Stimulated activated CD4-positive, alpha-beta T cell treated with anti-CD3 and anti-CD28 coated beads, Interleukin-1b, Interleukin-23, amount 100 ng/mL, for 1 hour (primary cell): ENCODE measurements around the gene TWIST2.

Experiments used
- DNase-seq, 2 donors: peaks; one replicate each; pipeline ENCODE4 v3.0.0-alpha.2; 2020; ENCODE audit warnings: low read depth in 2 of 2

The TWIST2 gene

DNA sequence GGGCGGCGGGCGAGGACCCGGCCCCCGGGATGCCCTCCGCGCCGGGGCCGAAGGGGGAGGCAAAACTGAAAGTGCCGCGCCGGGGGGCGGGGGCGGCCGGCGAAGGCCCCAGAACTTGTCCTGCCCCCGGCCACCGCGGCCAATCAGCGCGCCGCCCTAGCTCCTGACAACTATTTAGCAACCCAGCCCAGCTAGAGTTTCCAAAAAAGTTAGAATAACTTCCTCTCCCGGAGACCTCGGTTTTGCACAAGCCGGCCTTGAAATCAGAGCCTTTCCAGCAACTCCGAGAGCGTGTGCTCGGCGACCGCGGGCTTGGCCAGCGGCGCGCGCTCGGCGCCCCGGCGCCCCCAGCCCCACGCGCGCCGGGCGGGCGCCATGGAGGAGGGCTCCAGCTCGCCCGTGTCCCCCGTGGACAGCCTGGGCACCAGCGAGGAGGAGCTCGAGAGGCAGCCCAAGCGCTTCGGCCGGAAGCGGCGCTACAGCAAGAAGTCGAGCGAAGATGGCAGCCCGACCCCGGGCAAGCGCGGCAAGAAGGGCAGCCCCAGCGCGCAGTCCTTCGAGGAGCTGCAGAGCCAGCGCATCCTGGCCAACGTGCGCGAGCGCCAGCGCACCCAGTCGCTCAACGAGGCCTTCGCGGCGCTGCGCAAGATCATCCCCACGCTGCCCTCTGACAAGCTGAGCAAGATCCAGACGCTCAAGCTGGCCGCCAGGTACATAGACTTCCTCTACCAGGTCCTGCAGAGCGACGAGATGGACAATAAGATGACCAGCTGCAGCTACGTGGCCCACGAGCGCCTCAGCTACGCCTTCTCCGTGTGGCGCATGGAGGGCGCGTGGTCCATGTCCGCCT, at the start of gene TWIST2:
Gene TWIST2 (plus strand): TSS at position 245 of the 850 bp plus-strand sequence. CDS start 131 bp downstream, at position 376.
- DNase-seq = no peak

DNA sequence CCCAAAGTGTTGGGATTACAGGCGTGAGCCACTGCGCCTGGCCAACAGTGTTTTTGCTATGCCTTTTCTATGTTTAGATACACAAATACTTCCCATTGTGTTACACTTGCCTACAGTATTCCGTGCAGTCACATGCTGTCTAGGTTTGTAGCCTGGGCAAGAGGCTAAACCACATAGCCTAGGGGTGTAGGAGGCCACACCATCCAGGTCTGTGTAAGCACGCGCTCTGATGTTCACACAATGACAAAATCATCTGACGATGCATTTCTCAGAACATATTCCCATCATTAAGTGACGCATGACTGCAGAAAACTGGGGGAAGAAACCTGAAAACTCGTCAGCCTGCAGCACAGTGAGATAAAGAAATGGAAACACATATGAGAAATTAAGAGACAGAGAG, 46.1 kb upstream of the TWIST2 start:
- no peak for DNase-seq

DNA sequence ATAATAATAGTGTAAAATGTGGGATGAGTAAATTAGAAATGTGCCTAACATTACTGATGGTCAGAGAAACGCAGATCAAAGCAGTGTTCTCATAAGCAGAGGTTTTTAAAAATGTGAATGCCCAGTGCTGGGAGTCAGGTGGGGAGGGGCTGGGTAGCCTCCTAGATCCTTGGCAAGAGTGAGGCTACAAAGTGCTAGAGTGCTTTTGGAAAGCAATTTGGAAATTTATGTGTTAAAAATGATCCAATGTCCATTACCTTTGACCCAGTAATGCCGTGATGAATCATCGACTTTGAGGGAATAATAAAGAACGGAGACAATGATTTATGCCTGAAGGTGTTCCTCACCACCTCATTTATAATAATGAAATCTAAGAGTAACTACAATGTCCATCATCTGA, 44.9 kb upstream of the TWIST2 start:
- no peak for DNase-seq

DNA sequence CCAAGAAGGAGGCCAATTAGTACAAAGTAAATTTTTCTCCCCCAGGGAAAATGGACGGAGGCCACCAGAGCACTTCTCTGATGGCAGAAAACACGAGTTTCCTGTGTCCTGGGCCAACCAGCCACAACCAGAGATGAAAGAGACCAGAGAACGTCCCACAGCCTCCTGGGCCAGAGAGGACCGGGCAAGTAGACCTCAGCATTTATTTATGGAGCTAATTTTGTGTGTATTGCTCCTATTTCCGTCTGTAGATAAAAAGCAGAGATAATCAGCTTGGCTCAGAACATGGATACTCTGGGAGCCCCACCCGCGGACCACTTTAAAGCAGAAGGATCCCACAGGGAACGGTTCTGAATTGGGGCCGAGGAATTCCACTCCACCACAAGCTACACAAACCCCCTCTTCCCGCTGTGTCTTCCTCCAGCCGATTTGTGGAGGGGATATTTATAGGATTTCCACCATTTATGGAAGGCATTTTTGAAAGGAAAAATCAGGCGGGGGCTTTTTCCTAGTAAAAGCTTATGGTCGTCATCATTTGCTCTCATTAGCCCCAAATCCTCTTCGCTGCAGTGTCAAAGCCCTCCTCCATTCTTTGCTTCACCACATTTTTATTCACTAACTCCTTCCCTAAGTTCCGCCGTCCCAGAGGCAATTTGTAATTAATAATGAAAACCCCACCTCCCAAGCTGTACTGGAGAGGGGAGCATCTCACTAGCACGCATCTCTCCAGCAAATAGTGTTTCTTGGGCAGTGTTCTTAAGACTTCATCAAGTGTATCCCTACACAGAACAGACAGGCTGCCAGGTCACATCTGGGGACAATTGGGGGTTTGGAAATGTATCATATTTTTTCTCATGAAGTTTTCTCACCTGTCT, 43.7 kb upstream of the TWIST2 start:
- no peak for DNase-seq

DNA sequence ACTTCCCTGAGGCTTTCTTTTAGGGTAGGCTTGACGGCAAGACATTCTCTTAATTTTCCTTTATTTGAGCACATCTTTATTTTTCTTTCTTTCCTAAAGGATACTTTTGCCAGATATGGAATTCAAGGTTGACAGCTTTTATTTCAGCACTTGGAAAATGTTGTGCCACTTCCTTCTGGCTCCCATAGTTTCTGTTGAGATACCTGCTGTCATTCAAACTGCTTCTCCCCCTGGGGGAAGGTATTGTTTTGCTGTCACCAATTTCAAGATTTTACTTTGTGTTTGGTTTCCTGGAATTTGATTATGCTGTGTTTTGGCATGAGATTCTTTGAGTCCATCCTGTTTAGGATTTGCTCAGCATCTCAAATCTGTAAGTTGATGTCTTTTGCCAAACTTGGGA, 39.1 kb upstream of the TWIST2 start:
- no peak for DNase-seq

DNA sequence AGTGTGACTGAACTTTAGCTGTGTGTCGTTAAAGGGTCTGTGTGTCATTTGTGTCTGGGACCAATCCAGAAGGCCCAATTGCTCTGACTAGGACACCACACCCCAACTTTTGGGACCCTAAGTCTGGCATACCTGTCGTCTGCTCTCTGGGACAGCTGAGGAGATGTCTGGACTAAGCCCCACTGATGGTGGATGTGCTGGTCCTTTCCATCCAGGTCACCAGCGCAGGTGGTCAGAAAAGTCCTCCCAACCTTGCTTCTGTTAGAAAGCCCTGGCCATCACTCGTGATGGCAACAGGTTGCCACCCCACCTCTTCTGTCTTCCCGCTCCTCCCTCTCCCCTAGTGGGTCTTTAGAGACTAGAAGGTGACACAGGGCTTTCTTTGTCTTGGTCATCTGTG, 37.6 kb upstream of the TWIST2 start:
- DNase-seq = no peak

DNA sequence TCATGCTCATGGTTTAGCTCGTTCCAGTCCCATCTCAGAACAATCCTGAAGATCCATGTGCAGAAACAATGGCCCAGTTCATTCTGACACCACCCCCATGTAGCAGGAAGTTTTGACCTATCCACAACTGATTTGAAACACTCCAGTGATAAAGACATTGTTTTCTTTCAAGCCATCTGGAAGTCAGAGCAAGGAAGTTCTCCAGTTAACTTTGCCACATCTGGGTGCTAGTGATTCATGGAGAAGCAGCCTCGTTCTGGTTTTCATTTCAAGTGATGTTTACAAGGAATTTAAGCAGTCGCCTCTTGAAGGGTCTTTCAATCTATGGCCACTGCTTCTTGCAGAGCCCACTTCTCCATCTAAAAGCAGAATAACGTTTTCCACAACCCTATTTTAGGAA, 36.6 kb upstream of the TWIST2 start:
- DNase-seq = no peak

DNA sequence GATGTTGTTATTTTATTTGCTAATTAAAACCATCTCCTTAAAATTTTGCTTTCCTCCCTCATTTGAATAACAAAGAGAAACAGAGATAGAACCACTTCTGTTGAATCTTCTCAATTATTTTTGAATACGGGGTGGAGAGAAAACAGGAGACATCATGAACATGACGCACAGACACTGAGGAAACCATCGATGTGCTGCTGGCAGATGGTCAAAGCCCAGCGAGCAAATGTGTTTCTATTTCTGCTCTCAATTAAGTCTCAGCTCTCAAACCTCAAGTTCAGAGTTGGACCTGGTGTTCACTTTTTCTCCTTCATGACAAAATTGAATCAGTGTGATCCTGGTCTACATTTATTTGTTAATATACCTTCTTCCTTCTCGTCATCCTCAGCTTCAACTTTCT, 36.1 kb upstream of the TWIST2 start:
- DNase-seq = no peak

DNA sequence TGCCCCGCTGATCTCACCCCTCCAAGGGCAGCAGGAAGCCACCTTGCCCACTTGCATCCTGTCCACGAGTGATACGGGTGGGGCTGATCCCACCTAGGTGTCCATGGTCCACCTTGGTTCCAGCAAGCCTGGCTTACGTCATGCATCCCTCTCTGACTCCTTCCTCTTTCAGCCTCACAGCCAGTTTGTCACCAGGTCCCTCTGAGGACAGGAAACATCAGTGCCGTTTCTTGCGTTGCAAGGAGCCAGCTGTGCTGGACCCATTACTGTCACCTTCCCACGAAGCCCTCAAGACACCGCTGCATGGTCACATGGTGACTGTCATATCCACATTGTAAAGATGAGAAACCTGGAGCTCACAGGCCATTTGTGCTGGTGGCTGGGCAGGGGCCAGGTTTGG, 34.8 kb upstream of the TWIST2 start:
- no peak for DNase-seq

DNA sequence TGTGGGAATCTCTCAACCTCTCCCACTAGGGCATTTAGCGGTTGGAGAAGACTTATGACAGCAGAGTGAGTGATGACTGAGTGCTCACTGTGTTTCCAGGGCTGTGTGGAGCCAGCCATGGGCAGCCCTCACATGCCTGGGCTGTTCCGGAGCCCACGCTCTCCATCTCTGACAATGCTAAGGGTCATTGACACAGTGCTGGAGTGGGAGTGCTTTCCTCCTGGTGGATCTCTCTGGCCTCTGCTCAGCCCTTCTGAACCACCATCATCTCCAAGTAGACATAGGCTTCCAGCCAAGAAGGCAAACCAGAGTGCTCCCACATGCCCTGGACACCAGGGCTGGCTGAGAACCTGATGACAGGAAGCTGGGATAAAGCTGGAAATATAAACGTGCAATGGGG, 33.1 kb upstream of the TWIST2 start:
- DNase-seq = no peak

DNA sequence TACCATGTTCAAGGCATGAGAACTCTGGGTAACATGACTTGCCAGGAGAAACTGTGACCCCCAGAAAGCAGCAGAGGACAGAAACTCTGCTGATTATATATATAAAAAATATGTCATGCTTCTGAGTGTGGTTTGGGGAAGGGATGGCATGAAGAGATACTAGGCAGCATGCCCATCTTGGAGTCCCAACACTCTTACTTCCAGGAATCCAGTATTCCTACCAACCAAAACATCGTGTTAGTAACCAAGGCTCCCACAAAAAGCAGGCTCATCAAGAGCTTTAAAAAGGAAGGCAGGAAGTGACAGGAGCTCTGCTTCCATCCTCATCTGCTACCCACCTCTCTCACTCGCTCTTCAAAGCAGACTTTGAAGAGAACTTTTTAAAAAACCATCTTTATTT, 31.6 kb upstream of the TWIST2 start:
- DNase-seq = no peak

DNA sequence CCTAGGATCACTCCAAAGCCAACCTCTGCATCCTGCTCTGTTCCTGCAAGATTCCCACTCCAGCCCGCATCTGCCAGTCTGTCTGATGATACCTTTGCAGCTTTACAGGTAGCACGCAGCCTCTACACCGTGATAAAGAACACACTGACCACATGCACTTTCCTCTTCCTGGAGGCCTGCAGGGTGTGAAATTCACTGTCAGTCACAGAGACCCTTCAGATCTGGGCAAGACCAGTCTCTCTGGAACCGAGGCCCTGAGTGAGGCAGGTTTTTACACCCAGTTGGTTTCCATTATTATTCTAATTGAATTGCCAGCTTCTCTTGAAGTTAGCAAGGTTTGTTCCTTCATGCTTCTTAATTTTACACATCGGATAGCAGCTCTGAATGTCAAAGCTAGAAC, 30.5 kb upstream of the TWIST2 start:
- no peak for DNase-seq

DNA sequence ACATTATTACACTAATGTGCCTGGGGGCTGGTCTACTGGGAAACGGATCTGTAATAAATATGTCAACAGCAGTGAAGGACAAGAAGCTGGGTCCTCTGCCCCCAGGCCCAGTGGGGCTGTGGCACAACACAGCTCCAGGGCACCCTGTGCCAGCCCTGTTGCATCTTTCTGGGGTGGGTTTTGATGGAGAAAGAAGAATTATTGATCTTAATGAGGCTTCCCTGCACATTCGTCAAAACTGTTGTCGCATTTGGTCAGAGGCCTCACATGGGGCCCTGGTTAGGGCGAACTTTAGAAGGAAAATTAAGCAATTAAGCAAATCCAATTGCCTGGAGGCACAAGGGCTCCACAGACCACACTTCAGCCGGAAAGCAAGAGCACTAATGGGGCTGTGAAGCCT, 30.0 kb upstream of the TWIST2 start:
- DNase-seq = no peak

DNA sequence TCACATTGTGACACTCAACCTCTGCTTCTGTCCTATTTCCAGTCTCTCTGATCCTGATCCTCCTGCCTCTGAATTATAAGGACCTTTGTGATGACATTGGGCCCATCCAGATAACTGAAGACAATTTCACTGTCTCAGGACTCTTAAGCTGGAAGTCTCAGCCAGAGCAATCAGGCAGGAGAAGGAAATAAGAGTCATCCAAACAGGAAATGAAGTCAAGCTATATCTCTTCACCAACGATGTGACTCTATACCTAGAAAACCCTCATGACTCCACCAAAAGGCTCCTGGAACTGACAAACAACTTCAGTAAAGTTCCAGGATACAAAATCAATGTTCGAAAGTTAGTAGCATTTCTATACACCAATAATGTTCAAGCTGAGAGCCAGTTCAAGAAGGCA, 29.3 kb upstream of the TWIST2 start:
- DNase-seq = no peak

DNA sequence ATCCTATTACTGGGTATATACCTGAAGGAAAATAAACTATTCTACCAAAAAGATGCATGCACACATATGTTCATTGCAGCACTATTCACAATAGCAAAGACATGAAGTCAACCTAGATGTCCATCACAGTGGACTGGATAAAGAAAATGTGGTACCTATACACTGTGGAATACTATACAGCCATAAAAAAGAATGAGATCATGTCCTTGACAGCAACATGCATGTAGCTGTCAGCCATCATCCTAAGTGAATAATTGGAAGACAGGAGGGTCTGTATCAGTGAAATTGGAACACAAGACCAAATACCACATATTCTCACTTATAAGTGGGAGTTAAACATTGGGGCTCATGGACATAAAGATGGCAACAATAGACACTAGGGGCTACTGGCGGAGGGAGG, 27.7 kb upstream of the TWIST2 start:
- no peak for DNase-seq

DNA sequence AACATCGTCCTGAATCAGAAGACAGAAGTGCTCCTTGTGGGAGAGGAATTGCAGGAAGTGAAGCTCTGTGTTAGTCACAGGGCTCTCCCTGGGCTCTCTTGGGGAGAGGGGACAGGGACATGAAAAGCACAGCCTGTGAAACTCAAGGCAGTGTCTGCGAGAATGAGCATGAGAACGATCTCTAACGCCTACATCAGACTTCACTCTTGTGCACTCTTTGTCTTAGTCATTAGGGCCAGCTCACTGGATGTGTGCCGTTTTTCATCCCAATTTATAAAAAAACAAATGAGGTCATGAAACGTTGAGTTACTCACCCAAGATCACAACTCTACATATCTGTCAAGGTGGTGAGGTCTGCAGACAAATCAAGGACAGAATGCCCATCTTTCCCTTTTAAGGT, 27.0 kb upstream of the TWIST2 start:
- DNase-seq = no peak

DNA sequence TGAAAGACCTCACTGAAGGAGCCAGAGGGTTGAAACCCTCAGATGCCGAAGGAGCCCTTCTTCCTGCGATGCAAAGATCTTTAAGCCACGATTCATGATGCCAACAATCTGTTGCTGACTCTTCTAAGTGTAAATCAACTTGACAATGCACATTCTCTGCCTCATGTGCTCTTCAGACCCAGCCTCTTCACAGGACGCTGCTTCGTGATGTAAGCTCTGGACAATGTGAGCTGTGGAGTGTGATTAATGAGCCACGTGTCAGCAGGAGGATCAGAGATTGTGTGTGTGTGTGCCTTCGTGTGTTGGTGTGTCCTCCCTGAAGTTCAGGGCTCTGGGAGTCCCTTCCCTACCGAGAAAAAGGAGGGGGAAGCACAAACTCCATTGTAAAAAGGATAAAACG, 26.5 kb upstream of the TWIST2 start:
- no peak for DNase-seq

DNA sequence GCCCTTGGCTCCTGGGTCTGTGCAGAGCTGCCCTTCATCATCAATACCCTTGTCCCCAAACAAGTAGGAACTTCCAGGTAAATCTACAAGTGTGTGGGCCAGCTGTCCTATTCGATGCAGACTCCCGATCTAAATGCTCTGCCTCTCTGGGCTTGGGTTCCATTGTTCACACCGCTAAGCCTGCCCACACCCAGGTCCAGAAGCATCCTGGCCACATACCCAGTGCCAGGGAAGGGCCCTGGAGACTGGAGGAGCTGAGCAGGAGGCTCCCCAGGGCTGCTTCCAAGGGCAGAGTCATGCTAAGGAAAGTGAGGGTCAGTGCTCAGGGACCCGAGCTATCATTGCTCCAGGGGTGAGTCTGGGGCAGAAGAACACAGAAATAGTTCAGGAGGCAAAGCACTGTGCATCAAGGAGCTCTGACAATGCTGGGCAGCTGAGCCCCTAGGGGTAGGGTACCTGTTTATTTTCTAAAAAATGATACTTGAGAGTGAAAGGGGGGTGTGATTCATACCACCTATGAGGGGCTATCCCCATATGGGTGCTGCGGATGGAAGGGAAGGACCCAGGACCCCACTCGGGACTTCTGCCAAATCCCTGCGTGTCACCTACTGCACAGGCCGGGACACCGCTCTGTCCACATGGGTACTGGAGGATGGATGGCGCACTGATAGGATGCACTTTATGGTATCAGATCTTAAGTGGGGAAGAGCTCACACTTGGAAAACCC, 25.8 kb upstream of the TWIST2 start:
- DNase-seq = no peak

DNA sequence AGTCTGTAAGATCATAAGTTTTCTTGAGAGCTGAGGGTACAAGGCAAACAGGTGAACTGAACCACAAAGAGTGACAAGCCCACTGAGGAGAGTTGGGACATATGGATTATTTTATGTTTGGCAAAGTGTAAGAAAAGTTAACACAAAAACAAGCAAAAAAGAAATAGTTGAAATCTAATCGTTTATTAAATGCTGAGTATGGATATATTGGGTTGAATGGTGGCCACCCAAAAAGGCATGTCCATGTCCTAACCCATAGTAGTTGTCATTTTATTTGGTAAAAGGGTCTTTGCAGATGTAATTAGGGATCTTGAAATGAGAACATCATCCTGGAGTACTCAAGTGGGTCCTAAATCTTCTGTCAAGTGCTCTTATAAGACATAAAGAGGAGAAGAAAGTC, 24.9 kb upstream of the TWIST2 start:
- no peak for DNase-seq

DNA sequence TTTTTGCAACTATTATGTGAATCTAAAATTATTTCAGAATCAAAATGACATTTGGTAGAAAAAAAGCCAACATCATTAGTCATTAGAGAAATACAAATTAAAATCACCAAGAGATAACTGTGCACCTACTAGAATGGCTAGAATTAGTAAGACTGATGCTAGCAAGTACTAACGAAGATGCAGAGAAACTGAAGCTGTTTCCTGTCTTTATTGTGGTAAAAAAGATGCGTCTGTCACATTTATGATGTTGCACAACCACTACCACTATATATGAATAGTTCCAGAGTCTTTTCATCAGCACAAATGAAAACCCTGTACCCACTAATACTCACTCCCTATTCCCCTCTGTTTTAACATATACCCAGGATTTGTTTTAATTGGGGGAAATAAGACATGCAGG, 16.7 kb upstream of the TWIST2 start:
- DNase-seq = no peak

DNA sequence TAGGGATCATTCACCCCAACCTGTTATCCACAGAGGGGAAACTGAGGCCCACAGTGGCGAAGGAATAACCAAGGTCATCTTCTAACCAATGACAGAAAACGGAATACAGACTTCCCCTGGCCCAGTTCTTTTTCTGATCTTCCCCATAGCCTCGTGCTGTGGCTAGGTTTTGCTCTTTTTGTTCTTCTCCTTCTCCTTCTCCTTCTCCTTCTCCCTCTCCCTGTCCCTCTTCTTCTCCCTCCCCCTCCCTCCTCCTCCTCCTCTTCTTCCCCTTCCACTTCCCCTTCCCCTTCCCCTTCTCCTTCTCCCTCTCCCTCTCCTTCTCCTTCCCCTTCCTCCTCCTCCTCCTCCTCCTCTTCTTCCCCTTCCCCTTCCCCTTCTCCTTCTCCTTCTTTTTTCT, 12.9 kb upstream of the TWIST2 start:
- no peak for DNase-seq

DNA sequence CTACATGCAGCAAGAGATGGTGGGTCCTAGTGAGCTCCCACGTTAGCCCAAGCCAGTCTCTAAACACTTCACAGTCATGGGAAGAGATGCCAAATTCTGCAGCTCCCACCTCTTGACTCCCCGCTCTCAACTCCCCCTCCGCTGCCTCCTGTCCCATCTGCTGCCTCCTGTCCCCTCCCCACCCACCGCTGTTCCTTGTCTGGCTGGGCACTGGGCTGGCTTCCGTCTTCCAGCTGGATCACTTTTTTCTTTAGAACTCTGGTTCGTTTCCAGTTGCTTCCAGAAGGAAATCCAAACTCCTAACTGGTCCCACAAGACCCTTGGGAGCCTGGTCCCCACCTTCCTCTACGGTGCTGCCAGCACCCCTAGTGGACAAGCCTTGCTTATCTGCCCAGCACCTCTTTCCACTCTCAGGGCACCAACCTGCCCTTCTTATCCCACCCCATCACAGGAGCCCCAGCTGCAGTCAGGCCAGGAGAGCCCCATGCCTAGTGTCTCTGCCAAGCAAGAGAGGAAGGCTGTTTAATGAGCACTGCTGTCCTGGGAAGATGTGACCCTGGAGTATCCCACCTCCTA, 12.1 kb upstream of the TWIST2 start:
- no peak for DNase-seq
